Small intestine (tissue), 7 donors: Measurements from ENCODE around the gene NET1. TPM values are rescaled to one million over a fixed set of nuclear protein-coding genes. Genes with fewer than 3 reads are reported as not detected.
A peak's percentile ranks its signal among the peaks of the same experiment; 100 is the strongest.

Experiments
- DNase-seq, 2 donors: peaks; one replicate each; pipeline versions ENCODE4 v3.0.0 to v3.0.0-alpha.2; 2013
- FAIRE-seq: peaks from 2 replicates; lab custom pipeline; 2012; peaks lifted over from hg19 to GRCh38; lab: Jason Lieb, UNC
- H3K27ac ChIP-seq, 3 donors: one replicate each; pipeline ENCODE4 v1.5.1; 2013; ENCODE audit warnings: low read length in 2 of 3, mild to moderate bottlenecking in 2 of 3, control low read depth in 1 of 3, inconsistent platforms in 1 of 3, low read depth in 1 of 3, moderate library complexity in 1 of 3
- H3K27me3 ChIP-seq, 3 donors: one replicate each; pipeline ENCODE4 v1.6.1; 2013; ENCODE audit warnings: low read length in 3 of 3, inconsistent platforms in 1 of 3; ENCODE audit not compliant: control insufficient read depth in 3 of 3, insufficient read depth in 3 of 3
- H3K36me3 ChIP-seq, 3 donors: one replicate each; pipeline ENCODE4 v1.6.1; 2013; ENCODE audit warnings: low read length in 3 of 3, inconsistent platforms in 1 of 3, low read depth in 1 of 3, mild to moderate bottlenecking in 1 of 3, moderate library complexity in 1 of 3; ENCODE audit not compliant: control insufficient read depth in 3 of 3, insufficient read depth in 2 of 3
- H3K4me1 ChIP-seq, 3 donors: one replicate each; pipeline ENCODE4 v1.6.1; 2013; ENCODE audit warnings: low read length in 2 of 3, inconsistent platforms in 1 of 3, low read depth in 1 of 3, mild to moderate bottlenecking in 1 of 3, moderate library complexity in 1 of 3; ENCODE audit not compliant: control insufficient read depth in 3 of 3, insufficient read depth in 2 of 3
- H3K4me3 ChIP-seq, 3 donors: one replicate each; pipeline ENCODE4 v1.5.1; 2013; ENCODE audit warnings: low read length in 3 of 3, control low read depth in 1 of 3, inconsistent platforms in 1 of 3, low read depth in 1 of 3, mild to moderate bottlenecking in 1 of 3, moderate library complexity in 1 of 3
- H3K9me3 ChIP-seq, 2 donors: one replicate each; pipeline ENCODE4 v1.6.1; 2013; ENCODE audit warnings: low read depth in 1 of 2, low read length in 1 of 2; ENCODE audit not compliant: control insufficient read depth in 2 of 2, insufficient read depth in 1 of 2
- WGBS, 3 donors: extraction: QIAGEN DNeasy Blood & Tissue Kit; methylation state at CpG; one replicate each; pipeline ENCODE4 v1.1.7; 2013; 5-methylcytosine and 5-hydroxymethylcytosine counted together
- polyA plus RNA-seq, 4 donors: library from polyadenylated mRNA; stranded (reverse) in 3 of 4; unstranded in 1 of 4; fragments of 200-250 nt in 3 of 4; fragments of 120-200 nt in 1 of 4; gene quantifications; one replicate each; pipeline versions ENCODE4 v1.2.1 to v1.2.3, GENCODE V29; 2013
- donor health status: healthy with polysubstance abuse.
- donor health status: control.
- donor health status: control.
- donor health status: Bipolar disorder and iron deficiency.
- donor health status: healthy.

Gene NET1
- polyA plus RNA-seq, 4 donors: 58.0 to 187 (median 140) TPM

GRCh38 chr10:5441106-5441505 is 28.7 kb downstream of the NET1 start:
- peaks cover 2 to 30% (median 3%) of the 10 kb centered on the region in 3 donors for H3K4me1 ChIP-seq
- no peak overlapping the region for H3K27ac ChIP-seq
- FAIRE-seq (no peak), DNase-seq (no peak)
- 90 to 96% (median 90%) methylated on average over 4 of the region's 4 CpGs for WGBS, 3 donors
- H3K27me3 ChIP-seq: no peaks in the 10 kb centered on the region
- H3K4me3 ChIP-seq: no peak overlapping the region
- no peaks in the 10 kb centered on the region for H3K36me3 ChIP-seq
- H3K9me3 ChIP-seq: no peaks in the 10 kb centered on the region

GRCh38 chr10:5442065-5442989 is 30.0 kb downstream of the NET1 start:
- H3K36me3 ChIP-seq: no peaks in the 10 kb centered on the region
- H3K27me3 ChIP-seq: no peaks in the 10 kb centered on the region
- DNase-seq: peak; percentile 80
- H3K4me1 ChIP-seq: peaks cover 2 to 28% (median 3%) of the 10 kb centered on the region in 3 donors
- H3K9me3 ChIP-seq: no peaks in the 10 kb centered on the region
- 57 to 61% (median 57%) methylated on average over 9 of the region's 9 CpGs for WGBS, 3 donors
- peak overlapping the region in 2 of 3 donors; percentile 34 to 64 for H3K27ac ChIP-seq
- H3K4me3 ChIP-seq: no peak overlapping the region
- peak; percentile 84 for FAIRE-seq

- Histone ChIP-seq H3K27me3 (no peaks in the 10 kb centered on the region), H3K9me3 (no peaks in the 10 kb centered on the region), H3K4me1 (peaks cover 2 to 28% (median 3%) of the 10 kb centered on the region in 3 donors), H3K27ac (peak overlapping the region in 2 of 3 donors; percentile 34 to 64), H3K36me3 (no peaks in the 10 kb centered on the region), H3K4me3 (no peak overlapping the region)
- 17 to 62% (median 23%) methylated on average over 1 of the region's 1 CpG for WGBS, 3 donors
- DNase-seq: peak; percentile 68 to 79
- no peak for FAIRE-seq
These were observed 30.6 kb downstream of the NET1 start for GRCh38 chr10:5442990-5443370.

GRCh38 chr10:5443429-5443828 is 31.1 kb downstream of the NET1 start:
- 69 to 82% (median 79%) methylated on average over 1 of the region's 1 CpG for WGBS, 3 donors
- DNase-seq: no peak
- Histone ChIP-seq H3K36me3 (no peaks in the 10 kb centered on the region), H3K4me1 (peaks cover 2 to 28% (median 3%) of the 10 kb centered on the region in 3 donors), H3K9me3 (no peaks in the 10 kb centered on the region), H3K27me3 (no peaks in the 10 kb centered on the region), H3K4me3 (no peak overlapping the region), H3K27ac (peak overlapping the region in 1 of 3 donors; percentile 34)
- FAIRE-seq: no peak

- FAIRE-seq (no peak), DNase-seq (peak; percentile 36 to 44)
- no peaks in the 10 kb centered on the region for H3K27me3 ChIP-seq
- H3K4me3 ChIP-seq: no peak overlapping the region
- peak overlapping the region; percentile 14 to 91 (median 24) for H3K27ac ChIP-seq
- WGBS, 3 donors: 63 to 77% (median 69%) methylated on average over 5 of the region's 5 CpGs
- H3K4me1 ChIP-seq: peaks cover 2 to 28% (median 3%) of the 10 kb centered on the region in 3 donors
- H3K36me3 ChIP-seq: no peaks in the 10 kb centered on the region
- no peaks in the 10 kb centered on the region for H3K9me3 ChIP-seq
These were observed 32.6 kb downstream of the NET1 start for GRCh38 chr10:5445006-5445405.

GRCh38 chr10:5446390-5446926 is 34.1 kb downstream of the NET1 start:
- Histone ChIP-seq H3K36me3 (peaks cover 0 to 2% (median 0%) of the 10 kb centered on the region in 3 donors), H3K4me3 (peak overlapping the region; percentile 73 to 77 (median 75)), H3K9me3 (no peaks in the 10 kb centered on the region), H3K27ac (peak overlapping the region; percentile 91 to 95 (median 94)), H3K4me1 (peaks cover 2 to 32% (median 3%) of the 10 kb centered on the region in 3 donors), H3K27me3 (no peaks in the 10 kb centered on the region)
- DNase-seq: peak; percentile 97 to 98
- FAIRE-seq: peak; percentile 71
- WGBS, 3 donors: 4 to 11% (median 7%) methylated on average over 22 to 23 of the region's 23 CpGs

- peaks cover 0 to 2% (median 0%) of the 10 kb centered on the region in 3 donors for H3K36me3 ChIP-seq
- WGBS, 3 donors: 3 to 24% (median 13%) methylated on average over 3 of the region's 3 CpGs
- no peaks in the 10 kb centered on the region for H3K9me3 ChIP-seq
- no peaks in the 10 kb centered on the region for H3K27me3 ChIP-seq
- peak overlapping the region in 2 of 3 donors; percentile 71 to 91 for H3K27ac ChIP-seq
- FAIRE-seq (no peak), DNase-seq (peak; percentile 32 to 42)
- H3K4me3 ChIP-seq: peak overlapping the region; percentile 36 to 75 (median 73)
- peaks cover 2 to 35% (median 3%) of the 10 kb centered on the region in 3 donors for H3K4me1 ChIP-seq
These were observed 34.7 kb downstream of the NET1 start for GRCh38 chr10:5447056-5447455.

GRCh38 chr10:5447611-5448071 is 35.3 kb downstream of the NET1 start:
- FAIRE-seq: no peak
- DNase-seq: peak; percentile 61 to 69
- Histone ChIP-seq H3K27me3 (no peaks in the 10 kb centered on the region), H3K36me3 (peaks cover 2 to 5% (median 2%) of the 10 kb centered on the region in 3 donors), H3K4me3 (peak overlapping the region; percentile 57 to 75 (median 73)), H3K27ac (peak overlapping the region; percentile 90 to 93 (median 91)), H3K9me3 (no peaks in the 10 kb centered on the region), H3K4me1 (peaks cover 2 to 32% (median 3%) of the 10 kb centered on the region in 3 donors)
- 3 to 24% (median 10%) methylated on average over 5 of the region's 5 CpGs for WGBS, 3 donors
